ENCODE measurements around the gene HDAC4.

DNA sequence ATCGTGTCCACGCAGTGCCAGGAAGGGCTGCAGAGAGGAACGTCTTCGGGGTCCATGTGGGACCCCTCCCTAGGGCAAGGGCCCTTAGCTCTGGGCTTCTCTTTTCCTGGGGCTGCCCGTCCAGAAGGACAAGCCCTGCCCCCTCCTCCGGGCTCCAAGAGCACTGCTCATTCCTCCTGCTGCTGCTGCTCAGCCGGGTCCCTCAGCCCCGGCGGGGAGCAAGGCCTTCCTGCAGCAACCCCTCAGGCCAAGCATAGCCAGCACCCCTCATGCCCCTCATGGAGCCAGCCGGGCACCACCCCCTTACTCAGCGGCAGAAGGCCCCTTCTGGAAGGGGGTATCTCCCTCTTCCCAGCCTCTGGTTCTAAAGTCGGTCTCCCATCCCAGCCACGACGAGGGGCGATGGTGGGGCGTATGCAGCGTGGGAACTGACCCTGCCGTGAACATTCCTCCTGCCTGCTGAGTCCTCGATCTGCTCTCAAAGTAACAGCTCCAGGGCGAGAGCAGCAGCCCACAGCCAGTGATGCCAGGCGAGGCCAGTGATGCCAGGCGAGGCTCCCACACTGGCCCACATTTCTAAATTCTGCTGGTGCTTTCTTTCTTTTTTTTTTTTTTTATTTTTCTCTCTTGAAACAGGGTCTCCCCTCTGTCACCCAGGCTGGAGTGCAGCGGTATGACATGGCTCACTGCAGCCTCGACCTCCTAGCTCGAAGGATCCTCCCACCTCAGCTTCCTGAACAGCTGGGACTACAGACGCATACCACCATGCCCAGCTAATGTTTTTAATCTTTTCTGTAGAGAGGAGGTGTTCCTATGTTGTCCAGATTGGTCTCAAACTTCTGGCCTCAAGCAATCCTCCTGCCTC, 99.7 kb downstream of the HDAC4 start:
- TF ChIP-seq, protein P1, sequence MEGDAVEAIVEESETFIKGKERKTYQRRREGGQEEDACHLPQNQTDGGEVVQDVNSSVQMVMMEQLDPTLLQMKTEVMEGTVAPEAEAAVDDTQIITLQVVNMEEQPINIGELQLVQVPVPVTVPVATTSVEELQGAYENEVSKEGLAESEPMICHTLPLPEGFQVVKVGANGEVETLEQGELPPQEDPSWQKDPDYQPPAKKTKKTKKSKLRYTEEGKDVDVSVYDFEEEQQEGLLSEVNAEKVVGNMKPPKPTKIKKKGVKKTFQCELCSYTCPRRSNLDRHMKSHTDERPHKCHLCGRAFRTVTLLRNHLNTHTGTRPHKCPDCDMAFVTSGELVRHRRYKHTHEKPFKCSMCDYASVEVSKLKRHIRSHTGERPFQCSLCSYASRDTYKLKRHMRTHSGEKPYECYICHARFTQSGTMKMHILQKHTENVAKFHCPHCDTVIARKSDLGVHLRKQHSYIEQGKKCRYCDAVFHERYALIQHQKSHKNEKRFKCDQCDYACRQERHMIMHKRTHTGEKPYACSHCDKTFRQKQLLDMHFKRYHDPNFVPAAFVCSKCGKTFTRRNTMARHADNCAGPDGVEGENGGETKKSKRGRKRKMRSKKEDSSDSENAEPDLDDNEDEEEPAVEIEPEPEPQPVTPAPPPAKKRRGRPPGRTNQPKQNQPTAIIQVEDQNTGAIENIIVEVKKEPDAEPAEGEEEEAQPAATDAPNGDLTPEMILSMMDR (IDR thresholded peaks at IDR 0.05) = no peak
- no peak for TF ChIP-seq POLR2A (IDR thresholded peaks at IDR 0.05)
